HG03460 (cell line): ENCODE data around the gene ZNF292.
"Not testable (repeated sequence)": the region's sequence is repeated elsewhere in the genome, so short reads cannot be mapped to it uniquely, and the experiment has no call there.

ENCODE experiments used
- ATAC-seq: cut with Tn5 transposase; IDR thresholded peaks from one replicate; pipeline ENCODE4 v1.9.1; 2021; ENCODE audit not compliant: unreplicated experiment

Gene ZNF292

GRCh38 chr6:87157596-87157995 is 2.2 kb downstream of the ZNF292 start:
- ATAC-seq = not testable (repeated sequence)

- ATAC-seq = no peak
Observed at GRCh38 chr6:87161299-87161698, 5.9 kb downstream of the ZNF292 start.

DNA sequence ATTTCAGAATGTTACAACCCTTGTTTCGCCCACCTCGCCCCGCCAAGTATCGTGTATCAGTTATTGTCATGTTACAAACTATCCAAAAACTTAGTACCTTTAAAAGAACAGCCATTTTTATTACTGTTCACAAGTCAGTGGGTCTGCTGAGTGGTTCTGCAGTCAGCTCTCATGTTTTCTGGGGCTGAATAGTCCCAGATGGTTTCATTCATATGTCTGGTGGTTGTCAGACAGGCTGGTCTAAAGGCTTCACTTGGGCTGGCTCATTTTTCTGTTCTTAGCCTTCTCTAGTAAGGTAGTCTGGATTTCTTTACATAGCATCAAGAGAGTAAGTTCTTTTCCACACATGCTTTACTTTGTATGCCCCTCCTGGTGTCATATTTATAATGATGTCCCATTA is 8.6 kb downstream of the ZNF292 start:
- no peak for ATAC-seq

GRCh38 chr6:87164506-87164905 is 9.1 kb downstream of the ZNF292 start:
- ATAC-seq = no peak

- no peak for ATAC-seq
Observed at GRCh38 chr6:87165185-87165584, 9.8 kb downstream of the ZNF292 start.

GRCh38 chr6:87171938-87172633 is 16.7 kb downstream of the ZNF292 start:
- no peak for ATAC-seq

DNA sequence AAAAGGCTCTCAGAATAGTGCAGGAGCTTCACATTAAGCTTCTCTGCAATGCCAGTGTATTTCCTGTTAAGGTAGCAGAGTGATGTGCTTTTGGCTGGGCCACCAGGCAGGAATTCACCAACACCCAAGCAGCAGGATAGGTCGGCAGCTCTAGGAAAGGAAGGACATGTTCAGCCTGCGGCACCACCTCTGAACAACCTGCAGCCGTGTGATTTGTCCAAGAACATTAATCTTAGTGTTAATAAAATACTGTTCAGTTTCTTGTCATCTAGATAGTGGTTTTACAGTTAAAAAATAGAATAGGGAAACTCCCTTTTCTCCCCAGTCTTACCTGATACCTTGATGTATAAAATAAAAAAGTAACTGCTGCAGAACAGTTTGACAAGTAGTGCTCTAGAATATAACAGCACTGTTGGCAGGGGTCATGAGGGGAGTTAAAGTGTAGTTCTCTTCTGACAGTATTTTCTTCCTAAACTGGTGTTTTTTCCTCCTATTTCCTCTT is 18.8 kb downstream of the ZNF292 start:
- ATAC-seq = no peak

GRCh38 chr6:87176493-87176892 is 21.1 kb downstream of the ZNF292 start:
- ATAC-seq = no peak

DNA sequence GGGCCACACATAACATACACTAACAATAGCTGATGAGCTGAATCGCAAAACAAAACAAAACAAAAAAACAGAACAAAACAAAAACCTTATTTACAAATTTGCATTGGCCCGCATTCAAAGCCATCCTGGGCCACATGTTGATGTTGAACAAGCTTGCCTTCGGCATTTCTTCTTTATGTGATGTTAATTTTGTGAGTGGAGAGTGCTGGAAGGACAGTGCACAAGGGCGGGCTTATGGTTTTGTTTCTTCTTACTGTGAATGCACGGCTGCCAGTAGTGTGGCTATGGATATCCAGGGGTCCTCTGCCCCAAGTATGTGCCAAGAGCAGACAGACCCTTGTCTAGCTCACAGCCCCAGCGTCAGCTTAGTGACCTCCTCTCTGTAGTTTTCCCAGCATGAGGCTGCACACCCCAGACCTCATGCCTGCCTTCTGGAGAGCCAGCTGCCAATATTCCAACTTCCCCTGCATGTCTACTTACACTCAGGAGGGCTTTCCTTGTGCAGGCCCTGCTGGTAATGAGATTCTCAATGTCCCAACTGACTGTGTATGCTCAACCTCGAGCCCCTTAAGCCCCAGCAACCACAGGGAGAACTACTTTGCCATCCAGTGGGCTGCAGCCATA is 24.9 kb downstream of the ZNF292 start:
- ATAC-seq = no peak

DNA sequence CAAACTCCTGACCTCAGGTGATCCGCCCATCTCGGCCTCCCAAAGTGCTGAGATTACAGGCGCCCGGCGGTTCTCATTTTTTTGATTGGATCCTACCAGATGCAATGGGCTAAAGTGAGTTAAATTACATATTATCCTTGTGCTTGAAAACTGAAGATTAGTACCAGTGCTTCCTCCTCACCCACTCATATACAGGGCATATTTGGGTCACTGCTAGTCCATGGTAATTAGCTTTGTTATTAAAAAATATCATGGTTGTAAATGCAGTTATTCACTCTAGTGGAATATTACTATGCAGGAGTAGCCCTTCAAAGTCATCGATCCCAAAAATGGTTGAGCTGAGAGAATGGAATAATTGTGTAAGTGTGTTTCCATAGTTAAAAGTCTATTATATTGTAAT is 26.5 kb downstream of the ZNF292 start:
- peak; percentile 9 for ATAC-seq

GRCh38 chr6:87182321-87182720 is 27.0 kb downstream of the ZNF292 start:
- ATAC-seq = peak; percentile 79

- ATAC-seq = no peak
Observed at GRCh38 chr6:87182940-87183339, 27.6 kb downstream of the ZNF292 start.

- no peak for ATAC-seq
Observed at GRCh38 chr6:87183687-87184086, 28.3 kb downstream of the ZNF292 start.

GRCh38 chr6:87184762-87185250 is 29.4 kb downstream of the ZNF292 start:
- ATAC-seq = no peak

- no peak for ATAC-seq
Observed at GRCh38 chr6:87196275-87196842, 41.0 kb downstream of the ZNF292 start.

DNA sequence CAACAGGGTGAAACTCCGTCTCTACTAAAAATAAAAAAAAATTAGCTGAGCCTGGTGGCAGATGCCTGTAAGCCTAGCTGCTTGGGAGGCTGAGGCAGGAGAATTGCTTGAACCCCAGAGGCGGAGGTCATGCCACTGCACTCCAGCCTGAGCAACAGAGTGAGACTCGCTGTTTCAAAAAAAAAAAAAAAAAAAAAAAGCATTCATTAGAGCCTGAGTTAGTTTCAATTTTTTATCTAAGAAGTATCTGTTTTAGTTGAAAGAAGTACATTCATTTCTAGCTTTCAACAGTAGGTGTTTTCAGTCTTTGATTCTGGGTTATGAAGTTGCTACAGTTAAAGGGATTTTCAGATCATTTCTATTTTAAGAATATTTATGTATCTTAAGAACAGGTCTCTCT is 42.2 kb downstream of the ZNF292 start:
- peak; percentile 76 for ATAC-seq

GRCh38 chr6:87198022-87198810 is 42.9 kb downstream of the ZNF292 start:
- ATAC-seq = not testable (repeated sequence)

- no peak for ATAC-seq
Observed at GRCh38 chr6:87199787-87200186, 44.4 kb downstream of the ZNF292 start.

- ATAC-seq = no peak
Observed at GRCh38 chr6:87200469-87201175, 45.3 kb downstream of the ZNF292 start.

- ATAC-seq = no peak
Observed at GRCh38 chr6:87203448-87204023, 48.2 kb downstream of the ZNF292 start.
